Activated naive CD4-positive, alpha-beta T cell treated with anti-CD3 and anti-CD28 coated beads for 36 hours (primary cell): ENCODE data around the gene CDC25A. TPM values are rescaled to one million over a fixed set of nuclear protein-coding genes. Genes with fewer than 3 reads are reported as not detected.

Source experiments
- CTCF ChIA-PET: fragments of 350-600 bp; sonication (Branson Sonifier 250); formaldehyde crosslinking; loops from one replicate; lab custom pipeline; 2021; ENCODE audit warnings: antibody characterized with exemption; lab: Charles Lee
- DNase-seq: peaks from one replicate; pipeline ENCODE4 v3.0.0-alpha.2; 2020
- H3K27ac Mint-ChIP-seq: one replicate; pipeline ENCODE4 v1.8.0; 2021; ENCODE audit warnings: mild to moderate bottlenecking, mixed read lengths
- H3K27me3 Mint-ChIP-seq: one replicate; pipeline ENCODE4 v1.8.0; 2021; ENCODE audit warnings: low read depth, mixed read lengths
- H3K36me3 Mint-ChIP-seq: one replicate; pipeline ENCODE4 v1.8.0; 2021; ENCODE audit warnings: low read depth, mixed read lengths
- H3K4me1 Mint-ChIP-seq: one replicate; pipeline ENCODE4 v1.8.0; 2021; ENCODE audit warnings: low read depth, mixed read lengths
- H3K4me3 Mint-ChIP-seq: one replicate; pipeline ENCODE4 v1.8.0; 2021; ENCODE audit warnings: mild to moderate bottlenecking, moderate library complexity, mixed read lengths
- H3K9me3 Mint-ChIP-seq: one replicate; pipeline ENCODE4 v1.8.0; 2021; ENCODE audit warnings: mixed read lengths
- intact Hi-C: fragments of 100-400 bp; cut with micrococcal nuclease; formaldehyde crosslinking; loops from one replicate; pipeline ENCODE4 v1.15.1; 2023
- total RNA-seq, 2 experiments: library from RNA; stranded (reverse); gene quantifications; one replicate each; pipeline ENCODE4 v1.2.3, GENCODE V29; 2021

The CDC25A gene
- total RNA-seq, 2 experiments from 2014 or later = 40.8 to 41.8 TPM

GRCh38 chr3:48157202-48157840, 30.9 kb downstream of the CDC25A start:
- intact Hi-C loops = no loop called here
- Mint-ChIP-seq H3K9me3 (no peaks in the 10 kb centered on the region), H3K36me3 (peaks cover 45% of the 10 kb centered on the region), H3K4me1 (no peaks in the 10 kb centered on the region), H3K4me3 (no peak overlapping the region), H3K27ac (no peak overlapping the region), H3K27me3 (no peaks in the 10 kb centered on the region)
- no peak for DNase-seq
- CTCF ChIA-PET = interaction anchor here (0.6 to 1.2 kb wide), 3 partner anchors 15 to 161 kb away, joined by 3 read pairs; no protein-coding TSS in a partner anchor

GRCh38 chr3:48156163-48156562, 32.1 kb downstream of the CDC25A start:
- Mint-ChIP-seq H3K27me3 (no peaks in the 10 kb centered on the region), H3K4me3 (no peak overlapping the region), H3K36me3 (peaks cover 34% of the 10 kb centered on the region), H3K27ac (no peak overlapping the region), H3K9me3 (no peaks in the 10 kb centered on the region), H3K4me1 (no peaks in the 10 kb centered on the region)
- DNase-seq = no peak
- intact Hi-C loops = no loop called here
- CTCF ChIA-PET = interaction anchor here (0.8 kb wide), 1 partner anchor 159 kb away, joined by 3 read pairs; no protein-coding TSS in a partner anchor

- Mint-ChIP-seq H3K4me1 (no peaks in the 10 kb centered on the region), H3K4me3 (no peak overlapping the region), H3K9me3 (no peaks in the 10 kb centered on the region), H3K27ac (no peak overlapping the region), H3K27me3 (no peaks in the 10 kb centered on the region), H3K36me3 (peaks cover 25% of the 10 kb centered on the region)
- no peak for DNase-seq
- CTCF ChIA-PET = interaction anchor here (0.8 kb wide), 1 partner anchor 158 kb away, joined by 3 read pairs; no protein-coding TSS in a partner anchor
- intact Hi-C loops = no loop called here
These were observed 33.1 kb downstream of the CDC25A start for GRCh38 chr3:48155122-48155521.

GRCh38 chr3:48151807-48152427, 36.3 kb downstream of the CDC25A start:
- H3K9me3 Mint-ChIP-seq = no peaks in the 10 kb centered on the region
- no peak overlapping the region for H3K27ac Mint-ChIP-seq
- CTCF ChIA-PET = interaction anchor here (0.7 to 2.1 kb wide), 9 partner anchors 15 to 287 kb away, joined by 3 to 9 read pairs (median 3); no protein-coding TSS in a partner anchor
- no peaks in the 10 kb centered on the region for H3K27me3 Mint-ChIP-seq
- no peak for DNase-seq
- H3K36me3 Mint-ChIP-seq = no peaks in the 10 kb centered on the region
- H3K4me1 Mint-ChIP-seq = no peaks in the 10 kb centered on the region
- intact Hi-C loops = loop anchor here (1.0 to 5.0 kb wide), 5 partner anchors 65 to 629 kb away; no protein-coding TSS in a partner anchor
- no peak overlapping the region for H3K4me3 Mint-ChIP-seq

- CTCF ChIA-PET = interaction anchor here (0.5 to 2.1 kb wide), 13 partner anchors 13 to 430 kb away, joined by 3 to 9 read pairs (median 3); no protein-coding TSS in a partner anchor
- Mint-ChIP-seq H3K4me1 (no peaks in the 10 kb centered on the region), H3K27ac (no peak overlapping the region), H3K36me3 (no peaks in the 10 kb centered on the region), H3K4me3 (no peak overlapping the region), H3K27me3 (no peaks in the 10 kb centered on the region), H3K9me3 (no peaks in the 10 kb centered on the region)
- DNase-seq = peak; percentile 75
- intact Hi-C loops = loop anchor here (1.0 to 5.0 kb wide), 5 partner anchors 64 to 628 kb away; no protein-coding TSS in a partner anchor
These were observed 37.0 kb downstream of the CDC25A start for GRCh38 chr3:48151058-48151806.

- DNase-seq = no peak
- CTCF ChIA-PET = no interaction called here
These were observed 44.2 kb downstream of the CDC25A start for GRCh38 chr3:48143992-48144391.

GRCh38 chr3:48143567-48143966, 44.6 kb downstream of the CDC25A start:
- Mint-ChIP-seq H3K9me3 (no peaks in the 10 kb centered on the region), H3K4me1 (no peaks in the 10 kb centered on the region), H3K36me3 (no peaks in the 10 kb centered on the region), H3K27me3 (no peaks in the 10 kb centered on the region), H3K27ac (no peak overlapping the region), H3K4me3 (no peak overlapping the region)
- CTCF ChIA-PET = no interaction called here
- DNase-seq = no peak
- intact Hi-C loops = no loop called here

More at GRCh38 chr3:48143992-48144391, 44.2 kb downstream of the CDC25A start:
- Mint-ChIP-seq H3K4me1 (no peaks in the 10 kb centered on the region), H3K36me3 (no peaks in the 10 kb centered on the region), H3K27me3 (no peaks in the 10 kb centered on the region), H3K27ac (no peak overlapping the region), H3K9me3 (no peaks in the 10 kb centered on the region), H3K4me3 (no peak overlapping the region)
- intact Hi-C loops = no loop called here

GRCh38 chr3:48142316-48142870, 45.8 kb downstream of the CDC25A start:
- no peaks in the 10 kb centered on the region for H3K27me3 Mint-ChIP-seq
- no peak overlapping the region for H3K27ac Mint-ChIP-seq
- DNase-seq = no peak
- intact Hi-C loops = no loop called here
- H3K4me3 Mint-ChIP-seq = no peak overlapping the region
- CTCF ChIA-PET = interaction anchor here (1.1 kb wide), 1 partner anchor 15 kb away, joined by 3 read pairs; no protein-coding TSS in a partner anchor
- no peaks in the 10 kb centered on the region for H3K4me1 Mint-ChIP-seq
- no peaks in the 10 kb centered on the region for H3K36me3 Mint-ChIP-seq
- no peaks in the 10 kb centered on the region for H3K9me3 Mint-ChIP-seq

GRCh38 chr3:48141604-48142137, 46.5 kb downstream of the CDC25A start:
- H3K27ac Mint-ChIP-seq = no peak overlapping the region

GRCh38 chr3:48140936-48141603, 47.1 kb downstream of the CDC25A start:
- H3K27me3 Mint-ChIP-seq = no peaks in the 10 kb centered on the region
- DNase-seq = no peak
- H3K27ac Mint-ChIP-seq = no peak overlapping the region
- H3K4me3 Mint-ChIP-seq = no peak overlapping the region
- intact Hi-C loops = no loop called here
- H3K9me3 Mint-ChIP-seq = no peaks in the 10 kb centered on the region
- CTCF ChIA-PET = interaction anchor here (1.3 kb wide), 1 partner anchor 9 kb away, joined by 3 read pairs; no protein-coding TSS in a partner anchor
- no peaks in the 10 kb centered on the region for H3K4me1 Mint-ChIP-seq
- H3K36me3 Mint-ChIP-seq = no peaks in the 10 kb centered on the region

More at GRCh38 chr3:48141604-48142137, 46.5 kb downstream of the CDC25A start:
- H3K4me3 Mint-ChIP-seq = no peak overlapping the region
- no peak for DNase-seq
- H3K9me3 Mint-ChIP-seq = no peaks in the 10 kb centered on the region
- no peaks in the 10 kb centered on the region for H3K4me1 Mint-ChIP-seq
- intact Hi-C loops = no loop called here
- H3K36me3 Mint-ChIP-seq = no peaks in the 10 kb centered on the region
- no peaks in the 10 kb centered on the region for H3K27me3 Mint-ChIP-seq
- CTCF ChIA-PET = interaction anchor here (1.3 kb wide), 1 partner anchor 8 kb away, joined by 3 read pairs; no protein-coding TSS in a partner anchor

GRCh38 chr3:48140336-48140757, 47.9 kb downstream of the CDC25A start:
- no peak for DNase-seq
- no peaks in the 10 kb centered on the region for H3K9me3 Mint-ChIP-seq
- no peak overlapping the region for H3K27ac Mint-ChIP-seq
- no peak overlapping the region for H3K4me3 Mint-ChIP-seq
- CTCF ChIA-PET = interaction anchor here (0.7 to 1.3 kb wide), 2 partner anchors 9 to 249 kb away, joined by 3 read pairs; no protein-coding TSS in a partner anchor
- no peaks in the 10 kb centered on the region for H3K27me3 Mint-ChIP-seq
- H3K36me3 Mint-ChIP-seq = no peaks in the 10 kb centered on the region
- intact Hi-C loops = no loop called here
- H3K4me1 Mint-ChIP-seq = no peaks in the 10 kb centered on the region
